HG03060 (cell line): ENCODE measurements around the gene TCTN1.
"Not testable (repeated sequence)": the region's sequence is repeated elsewhere in the genome, so short reads cannot be mapped to it uniquely, and the experiment has no call there.

Source experiments
- ATAC-seq: cut with Tn5 transposase; IDR thresholded peaks from one replicate; pipeline ENCODE4 v1.9.1; 2021; ENCODE audit warnings: low read depth, moderate number of reproducible peaks; ENCODE audit not compliant: unreplicated experiment

Gene TCTN1

GRCh38 chr12:110635055-110635454, 21.1 kb downstream of the TCTN1 start:
- ATAC-seq: no peak

GRCh38 chr12:110636516-110636915, 22.6 kb downstream of the TCTN1 start:
- no peak for ATAC-seq

- no peak for ATAC-seq
Observed at GRCh38 chr12:110637869-110638441, 24.0 kb downstream of the TCTN1 start.

- no peak for ATAC-seq
Observed at GRCh38 chr12:110638796-110639195, 24.9 kb downstream of the TCTN1 start.

GRCh38 chr12:110639336-110640141, 25.6 kb downstream of the TCTN1 start:
- ATAC-seq: no peak

- ATAC-seq: no peak
Observed at GRCh38 chr12:110640275-110641025, 26.5 kb downstream of the TCTN1 start.

GRCh38 chr12:110641521-110641920, 27.6 kb downstream of the TCTN1 start:
- ATAC-seq: no peak

GRCh38 chr12:110647631-110648040, 33.7 kb downstream of the TCTN1 start:
- no peak for ATAC-seq

GRCh38 chr12:110649341-110649847, 35.5 kb downstream of the TCTN1 start:
- ATAC-seq: no peak

- ATAC-seq: not testable (repeated sequence)
Observed at GRCh38 chr12:110654238-110654637, 40.3 kb downstream of the TCTN1 start.

GRCh38 chr12:110656071-110656655, 42.2 kb downstream of the TCTN1 start:
- no peak for ATAC-seq

- ATAC-seq: no peak
Observed at GRCh38 chr12:110657747-110658146, 43.8 kb downstream of the TCTN1 start.

GRCh38 chr12:110658242-110658641, 44.3 kb downstream of the TCTN1 start:
- no peak for ATAC-seq

GRCh38 chr12:110658878-110659277, 44.9 kb downstream of the TCTN1 start:
- no peak for ATAC-seq

- peak; percentile 90 for ATAC-seq
Observed at GRCh38 chr12:110661337-110661972, 47.5 kb downstream of the TCTN1 start.

- no peak for ATAC-seq
Observed at GRCh38 chr12:110666892-110667291, 53.0 kb downstream of the TCTN1 start.

GRCh38 chr12:110667671-110668070, 53.7 kb downstream of the TCTN1 start:
- ATAC-seq: no peak

GRCh38 chr12:110668480-110669192, 54.7 kb downstream of the TCTN1 start:
- no peak for ATAC-seq

- peak; percentile 24 for ATAC-seq
Observed at GRCh38 chr12:110669193-110669502, 55.2 kb downstream of the TCTN1 start.

GRCh38 chr12:110670161-110670701, 56.3 kb downstream of the TCTN1 start:
- peak; percentile 27 for ATAC-seq
